Lower leg skin (tissue), 4 donors: ENCODE results near the gene RANBP3. TPM values are rescaled to one million over a fixed set of nuclear protein-coding genes. Genes with fewer than 3 reads are reported as not detected.

Source experiments
- DNase-seq, 2 donors: peaks; one replicate each; pipeline ENCODE4 v3.0.0-alpha.2; 2019; ENCODE audit warnings: low spot score in 2 of 2
- H3K4me3 ChIP-seq: fragments of 200-600 bp; sonication (generic); 2 replicates; pipeline ENCODE4 v1.5.1; 2017; ENCODE audit warnings: mild to moderate bottlenecking, low read depth; ENCODE audit not compliant: poor library complexity, severe bottlenecking
- POLR2A ChIP-seq, 2 donors: fragments of 450-650 bp; IDR thresholded peaks; one replicate each; pipeline ENCODE4 v1.6.1; 2016 to 2017; ENCODE audit warnings: antibody characterized with exemption in 2 of 2, mild to moderate bottlenecking in 1 of 2, moderate library complexity in 1 of 2
- WGBS, 2 donors: methylation state at CpG; one replicate each; pipeline ENCODE4 v1.1.5; 2018; 5-methylcytosine and 5-hydroxymethylcytosine counted together
- intact Hi-C: fragments of 100-400 bp; cut with DNase I; formaldehyde crosslinking; loops from one replicate; pipeline ENCODE4 v1.15.0; 2023; ENCODE audit warnings: low total_unique reads
- total RNA-seq, 4 donors: library from RNA; depleted of rRNA; stranded (reverse); fragments of >200 nt; gene quantifications; one replicate each; pipeline ENCODE4 v1.1.0, GENCODE V29; 2016
- TF ChIP-seq, protein P1 (sequence below), 3 donors: fragments of 450-650 bp; IDR thresholded peaks; one replicate each; pipeline ENCODE4 v1.5.1; 2016; ENCODE audit warnings: antibody characterized with exemption in 3 of 3, mild to moderate bottlenecking in 3 of 3, moderate library complexity in 2 of 3

RANBP3 gene
- total RNA-seq, 4 donors from 2014 or later: 57.2 to 116 (median 72.0) TPM

- no peak for TF ChIP-seq POLR2A (IDR thresholded peaks at IDR 0.05)
- TF ChIP-seq, protein P1, sequence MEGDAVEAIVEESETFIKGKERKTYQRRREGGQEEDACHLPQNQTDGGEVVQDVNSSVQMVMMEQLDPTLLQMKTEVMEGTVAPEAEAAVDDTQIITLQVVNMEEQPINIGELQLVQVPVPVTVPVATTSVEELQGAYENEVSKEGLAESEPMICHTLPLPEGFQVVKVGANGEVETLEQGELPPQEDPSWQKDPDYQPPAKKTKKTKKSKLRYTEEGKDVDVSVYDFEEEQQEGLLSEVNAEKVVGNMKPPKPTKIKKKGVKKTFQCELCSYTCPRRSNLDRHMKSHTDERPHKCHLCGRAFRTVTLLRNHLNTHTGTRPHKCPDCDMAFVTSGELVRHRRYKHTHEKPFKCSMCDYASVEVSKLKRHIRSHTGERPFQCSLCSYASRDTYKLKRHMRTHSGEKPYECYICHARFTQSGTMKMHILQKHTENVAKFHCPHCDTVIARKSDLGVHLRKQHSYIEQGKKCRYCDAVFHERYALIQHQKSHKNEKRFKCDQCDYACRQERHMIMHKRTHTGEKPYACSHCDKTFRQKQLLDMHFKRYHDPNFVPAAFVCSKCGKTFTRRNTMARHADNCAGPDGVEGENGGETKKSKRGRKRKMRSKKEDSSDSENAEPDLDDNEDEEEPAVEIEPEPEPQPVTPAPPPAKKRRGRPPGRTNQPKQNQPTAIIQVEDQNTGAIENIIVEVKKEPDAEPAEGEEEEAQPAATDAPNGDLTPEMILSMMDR (IDR thresholded peaks at IDR 0.05): no peak
- no peak for DNase-seq
- no peak overlapping the region for H3K4me3 ChIP-seq
- intact Hi-C loops: no loop called here
- 81 to 84% methylated on average over 9 to 10 of the region's 10 CpGs for WGBS, 2 donors
These were observed 26.0 kb upstream of the RANBP3 start for GRCh38 chr19:6003976-6004375.

GRCh38 chr19:6002591-6002990 lies 24.7 kb upstream of the RANBP3 start:
- intact Hi-C loops: no loop called here
- TF ChIP-seq POLR2A (IDR thresholded peaks at IDR 0.05): no peak
- TF ChIP-seq, protein P1 (IDR thresholded peaks at IDR 0.05): no peak
- 93 to 94% methylated on average over 24 to 26 of the region's 26 CpGs for WGBS, 2 donors

DNA sequence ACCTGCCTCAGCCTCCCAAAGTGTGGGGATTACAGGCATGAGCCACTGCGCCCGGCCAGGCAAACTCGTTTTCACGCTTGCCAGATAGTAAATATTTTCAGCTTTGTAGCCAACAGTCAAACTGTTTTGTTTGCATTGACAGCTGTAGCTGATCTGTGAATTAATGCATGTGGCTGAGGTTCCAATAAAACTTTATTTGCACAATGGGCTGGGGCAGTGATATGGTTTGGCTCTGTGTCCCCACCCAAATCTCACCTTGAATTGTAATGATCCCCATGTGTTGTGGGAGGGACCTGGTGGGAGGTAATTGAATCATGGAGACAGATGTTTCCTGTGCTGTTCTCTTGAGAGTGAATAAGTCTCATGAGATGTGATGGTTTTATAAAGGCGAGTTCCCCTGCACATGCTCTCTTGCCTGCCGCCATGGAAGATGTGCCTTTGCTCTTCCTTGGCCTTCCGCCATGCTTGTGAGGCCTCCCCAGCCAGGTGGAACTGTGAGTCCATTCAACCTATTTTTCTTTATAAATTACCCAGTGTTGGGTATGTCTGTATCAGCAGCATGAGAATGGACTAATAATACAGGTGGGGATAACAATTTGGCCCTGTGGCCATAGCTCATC lies 22.4 kb upstream of the RANBP3 start:
- 83 to 96% methylated on average over 7 of the region's 7 CpGs for WGBS, 2 donors
- no peak overlapping the region for H3K4me3 ChIP-seq
- TF ChIP-seq POLR2A (IDR thresholded peaks at IDR 0.05): no peak
- TF ChIP-seq, protein P1 (IDR thresholded peaks at IDR 0.05): no peak
- DNase-seq: no peak
- intact Hi-C loops: no loop called here

More at GRCh38 chr19:6002591-6002990, 24.7 kb upstream of the RANBP3 start:
- DNase-seq: no peak
- H3K4me3 ChIP-seq: no peak overlapping the region

DNA sequence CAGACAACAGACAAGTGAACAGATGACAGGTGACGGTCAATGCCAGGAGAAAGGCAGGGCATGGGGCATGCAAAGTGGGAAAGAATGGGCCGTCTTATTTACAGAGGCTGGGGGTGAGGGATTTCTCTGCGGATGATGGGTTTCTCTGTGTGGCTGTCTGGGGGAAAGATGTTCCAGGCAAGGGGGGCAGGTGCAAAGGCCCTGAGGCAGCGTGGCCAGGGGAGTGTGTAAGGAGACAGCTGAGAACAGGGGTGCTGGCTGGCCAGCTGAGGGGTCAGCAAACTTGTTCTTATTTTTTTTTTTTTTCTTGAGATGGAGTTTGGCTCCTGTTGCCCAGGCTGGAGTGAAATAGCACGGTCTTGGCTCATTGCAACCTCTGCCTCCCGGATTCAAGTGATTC lies 21.8 kb upstream of the RANBP3 start:
- TF ChIP-seq POLR2A (IDR thresholded peaks at IDR 0.05): no peak
- TF ChIP-seq, protein P1 (IDR thresholded peaks at IDR 0.05): no peak
- DNase-seq: no peak
- 96% methylated on average over 6 of the region's 6 CpGs for WGBS, 2 donors
- H3K4me3 ChIP-seq: no peak overlapping the region
- intact Hi-C loops: no loop called here

- no peak overlapping the region for H3K4me3 ChIP-seq
- TF ChIP-seq, protein P1 (IDR thresholded peaks at IDR 0.05): no peak
- 80 to 89% methylated on average over 15 to 17 of the region's 17 CpGs for WGBS, 2 donors
- intact Hi-C loops: no loop called here
- DNase-seq: no peak
These were observed 19.4 kb upstream of the RANBP3 start for GRCh38 chr19:5997371-5997770.
